SJCRH30 (cell line): ENCODE results near the gene PCDHGA4. TPM values are rescaled to one million over a fixed set of nuclear protein-coding genes. Genes with fewer than 3 reads are reported as not detected.
"Not testable (repeated sequence)": the region's sequence is repeated elsewhere in the genome, so short reads cannot be mapped to it uniquely, and the experiment has no call there.

Source experiments
- DNase-seq, 2 experiments: peaks; one replicate each; pipeline ENCODE4 v3.0.0-alpha.2; 2015 to 2020
- H3K27ac ChIP-seq: fragments of 250-450 bp; sonication (Bioruptor Pico); 2 replicates; pipeline ENCODE4 v1.5.1; 2020; ENCODE audit warnings: mild to moderate bottlenecking, moderate library complexity
- H3K27me3 ChIP-seq: fragments of 250-450 bp; sonication (Bioruptor Pico); 2 replicates; pipeline ENCODE4 v1.5.1; 2020; ENCODE audit warnings: mild to moderate bottlenecking, moderate library complexity
- H3K36me3 ChIP-seq: fragments of 250-450 bp; sonication (Bioruptor Pico); 2 replicates; pipeline ENCODE4 v1.5.1; 2020; ENCODE audit warnings: mild to moderate bottlenecking, moderate library complexity
- H3K4me1 ChIP-seq: fragments of 250-450 bp; sonication (Bioruptor Pico); 2 replicates; pipeline ENCODE4 v1.5.1; 2020; ENCODE audit warnings: mild to moderate bottlenecking, moderate library complexity
- H3K4me3 ChIP-seq: fragments of 250-450 bp; sonication (Bioruptor Pico); 2 replicates; pipeline ENCODE4 v1.5.1; 2020; ENCODE audit warnings: mild to moderate bottlenecking, moderate library complexity
- H3K9me3 ChIP-seq: fragments of 250-450 bp; sonication (Bioruptor Pico); replicated peaks from 2 replicates; pipeline ENCODE4 v1.5.1; 2020; ENCODE audit warnings: mild to moderate bottlenecking, moderate library complexity
- total RNA-seq: library from RNA; depleted of rRNA; stranded (reverse); fragments of >200 nt; shearing (Covaris generic); gene quantifications from 2 replicates; pipeline ENCODE4 v1.2.3, GENCODE V29; 2014

The PCDHGA4 gene
- total RNA-seq, 1 experiment from 2014 or later, result 14.7 TPM

- not testable (repeated sequence) for H3K4me3 ChIP-seq, DNase-seq, H3K27ac ChIP-seq, H3K4me1 ChIP-seq, H3K9me3 ChIP-seq, H3K27me3 ChIP-seq, H3K36me3 ChIP-seq
These were observed 14.0 kb upstream of the PCDHGA4 start for GRCh38 chr5:141340781-141341354.

GRCh38 chr5:141342773-141343172 is 12.0 kb upstream of the PCDHGA4 start:
- Histone ChIP-seq H3K27me3 (no peaks in the 10 kb centered on the region), H3K27ac (no peak overlapping the region), H3K4me1 (no peaks in the 10 kb centered on the region), H3K4me3 (no peak overlapping the region), H3K36me3 (no peaks in the 10 kb centered on the region), H3K9me3 (0 out of 2 replicates have a peak, but pooled peaks cover 3% of the 10 kb centered on the region)
- no peak for DNase-seq

- no peaks in the 10 kb centered on the region for H3K4me1 ChIP-seq
- no peaks in the 10 kb centered on the region for H3K27me3 ChIP-seq
- H3K27ac ChIP-seq, result no peak within 1 kb of the TSS
- H3K36me3 ChIP-seq, result no peaks in the 10 kb centered on the region
- peak in 1 of 2 experiments; percentile 48 for DNase-seq
- no peak within 1 kb of the TSS for H3K4me3 ChIP-seq
- H3K9me3 ChIP-seq, result peaks cover 3% of the 10 kb centered on the region; the same call in 1 of the 2 replicates
These were observed 11.4 kb upstream of the PCDHGA4 start, which contains the start of gene PCDHGA3 for GRCh38 chr5:141343242-141343952. Gene PCDHGA3, plus strand, starts transcription at chr5:141343829. Its CDS starts 205 bp downstream, at chr5:141344034.

GRCh38 chr5:141343953-141344463 is 10.8 kb upstream of the PCDHGA4 start:
- Histone ChIP-seq H3K4me3 (no peak overlapping the region), H3K27me3 (no peaks in the 10 kb centered on the region), H3K27ac (no peak overlapping the region), H3K36me3 (no peaks in the 10 kb centered on the region), H3K4me1 (no peaks in the 10 kb centered on the region), H3K9me3 (peaks cover 3% of the 10 kb centered on the region; the same call in 1 of the 2 replicates)
- DNase-seq, result no peak

GRCh38 chr5:141345327-141345726 is 9.5 kb upstream of the PCDHGA4 start:
- DNase-seq, result no peak
- no peak overlapping the region for H3K4me3 ChIP-seq

GRCh38 chr5:141346017-141346416 is 8.8 kb upstream of the PCDHGA4 start:
- not testable (repeated sequence) for H3K36me3 ChIP-seq, H3K9me3 ChIP-seq, H3K27me3 ChIP-seq, DNase-seq, H3K4me3 ChIP-seq, H3K27ac ChIP-seq, H3K4me1 ChIP-seq

More at GRCh38 chr5:141345327-141345726, 9.5 kb upstream of the PCDHGA4 start:
- H3K4me1 ChIP-seq, result no peaks in the 10 kb centered on the region
- H3K36me3 ChIP-seq, result no peaks in the 10 kb centered on the region
- H3K27ac ChIP-seq, result no peak overlapping the region
- no peaks in the 10 kb centered on the region for H3K27me3 ChIP-seq
- peaks cover 3% of the 10 kb centered on the region; the same call in 1 of the 2 replicates for H3K9me3 ChIP-seq

- peak; percentile 92 to 97 for DNase-seq
- Histone ChIP-seq H3K27ac (peak within 1 kb of the TSS; percentile 77), H3K4me1 (0 out of 2 replicates have a peak, but pooled peaks cover 4% of the 10 kb centered on the region), H3K9me3 (peaks cover 34% of the 10 kb centered on the region), H3K36me3 (peaks cover 30% of the 10 kb centered on the region), H3K4me3 (peak within 1 kb of the TSS; percentile 65), H3K27me3 (no peaks in the 10 kb centered on the region)
These were observed 4.8 kb upstream of the PCDHGA4 start, which contains the start of gene PCDHGB1 for GRCh38 chr5:141349917-141350619. Gene PCDHGB1, plus strand, starts transcription at chr5:141350099. Its CDS starts 162 bp downstream, at chr5:141350261.

GRCh38 chr5:141351591-141351990 is 3.2 kb upstream of the PCDHGA4 start:
- Histone ChIP-seq H3K36me3 (peaks cover 45% of the 10 kb centered on the region), H3K9me3 (peaks cover 47% of the 10 kb centered on the region)

GRCh38 chr5:141355641-141356040 is 820 bp downstream of the PCDHGA4 start:
- no peak overlapping the region for H3K4me3 ChIP-seq
- H3K27ac ChIP-seq, result no peak overlapping the region
- H3K36me3 ChIP-seq, result peaks cover 84% of the 10 kb centered on the region
- DNase-seq, result no peak
- H3K4me1 ChIP-seq, result 0 out of 2 replicates have a peak, but pooled peaks cover 2% of the 10 kb centered on the region
- H3K27me3 ChIP-seq, result no peaks in the 10 kb centered on the region
- peaks cover 51% of the 10 kb centered on the region for H3K9me3 ChIP-seq

More at GRCh38 chr5:141351591-141351990, 3.2 kb upstream of the PCDHGA4 start:
- Histone ChIP-seq H3K27ac (no peak overlapping the region), H3K27me3 (no peaks in the 10 kb centered on the region), H3K4me3 (no peak overlapping the region), H3K4me1 (0 out of 2 replicates have a peak, but pooled peaks cover 4% of the 10 kb centered on the region)
- DNase-seq, result no peak

- Histone ChIP-seq H3K9me3 (peaks cover 46% of the 10 kb centered on the region), H3K4me1 (no peaks in the 10 kb centered on the region), H3K36me3 (peaks cover 83% of the 10 kb centered on the region), H3K27me3 (no peaks in the 10 kb centered on the region), H3K4me3 (no peak overlapping the region), H3K27ac (no peak overlapping the region)
- no peak for DNase-seq
These were observed 1.3 kb downstream of the PCDHGA4 start for GRCh38 chr5:141356133-141356532.

GRCh38 chr5:141356950-141357349 is 2.1 kb downstream of the PCDHGA4 start:
- Histone ChIP-seq H3K27ac (no peak overlapping the region), H3K9me3 (peaks cover 41% of the 10 kb centered on the region), H3K4me1 (no peaks in the 10 kb centered on the region), H3K4me3 (no peak overlapping the region), H3K27me3 (no peaks in the 10 kb centered on the region), H3K36me3 (peaks cover 77% of the 10 kb centered on the region)
- no peak for DNase-seq

GRCh38 chr5:141359790-141360426 is 5.1 kb downstream of the PCDHGA4 start, which contains the start of gene PCDHGB2:
Gene PCDHGB2, plus strand, starts transcription at chr5:141359994. Its CDS starts 142 bp downstream, at chr5:141360136.
- Histone ChIP-seq H3K36me3 (peaks cover 84% of the 10 kb centered on the region), H3K27ac (no peak within 1 kb of the TSS), H3K4me3 (no peak within 1 kb of the TSS), H3K27me3 (no peaks in the 10 kb centered on the region), H3K4me1 (no peaks in the 10 kb centered on the region), H3K9me3 (peaks cover 27% of the 10 kb centered on the region)
- no peak for DNase-seq

- peaks cover 84% of the 10 kb centered on the region for H3K36me3 ChIP-seq
- H3K4me1 ChIP-seq, result no peaks in the 10 kb centered on the region
- peaks cover 19% of the 10 kb centered on the region for H3K9me3 ChIP-seq
- H3K4me3 ChIP-seq, result no peak overlapping the region
- H3K27ac ChIP-seq, result no peak overlapping the region
- no peak for DNase-seq
- H3K27me3 ChIP-seq, result no peaks in the 10 kb centered on the region
These were observed 5.9 kb downstream of the PCDHGA4 start for GRCh38 chr5:141360685-141361084.

GRCh38 chr5:141362719-141363118 is 7.9 kb downstream of the PCDHGA4 start:
- Histone ChIP-seq H3K9me3 (peaks cover 16% of the 10 kb centered on the region), H3K36me3 (peaks cover 73% of the 10 kb centered on the region), H3K27ac (no peak overlapping the region), H3K4me1 (no peaks in the 10 kb centered on the region), H3K27me3 (no peaks in the 10 kb centered on the region), H3K4me3 (no peak overlapping the region)
- DNase-seq, result no peak
